HG02588 (cell line): ENCODE measurements around the gene ALDH16A1.

Experiments used
- ATAC-seq: cut with Tn5 transposase; IDR thresholded peaks from one replicate; pipeline ENCODE4 v1.9.1; 2021; ENCODE audit warnings: mild to moderate bottlenecking, moderate library complexity; ENCODE audit not compliant: unreplicated experiment

The ALDH16A1 gene

DNA sequence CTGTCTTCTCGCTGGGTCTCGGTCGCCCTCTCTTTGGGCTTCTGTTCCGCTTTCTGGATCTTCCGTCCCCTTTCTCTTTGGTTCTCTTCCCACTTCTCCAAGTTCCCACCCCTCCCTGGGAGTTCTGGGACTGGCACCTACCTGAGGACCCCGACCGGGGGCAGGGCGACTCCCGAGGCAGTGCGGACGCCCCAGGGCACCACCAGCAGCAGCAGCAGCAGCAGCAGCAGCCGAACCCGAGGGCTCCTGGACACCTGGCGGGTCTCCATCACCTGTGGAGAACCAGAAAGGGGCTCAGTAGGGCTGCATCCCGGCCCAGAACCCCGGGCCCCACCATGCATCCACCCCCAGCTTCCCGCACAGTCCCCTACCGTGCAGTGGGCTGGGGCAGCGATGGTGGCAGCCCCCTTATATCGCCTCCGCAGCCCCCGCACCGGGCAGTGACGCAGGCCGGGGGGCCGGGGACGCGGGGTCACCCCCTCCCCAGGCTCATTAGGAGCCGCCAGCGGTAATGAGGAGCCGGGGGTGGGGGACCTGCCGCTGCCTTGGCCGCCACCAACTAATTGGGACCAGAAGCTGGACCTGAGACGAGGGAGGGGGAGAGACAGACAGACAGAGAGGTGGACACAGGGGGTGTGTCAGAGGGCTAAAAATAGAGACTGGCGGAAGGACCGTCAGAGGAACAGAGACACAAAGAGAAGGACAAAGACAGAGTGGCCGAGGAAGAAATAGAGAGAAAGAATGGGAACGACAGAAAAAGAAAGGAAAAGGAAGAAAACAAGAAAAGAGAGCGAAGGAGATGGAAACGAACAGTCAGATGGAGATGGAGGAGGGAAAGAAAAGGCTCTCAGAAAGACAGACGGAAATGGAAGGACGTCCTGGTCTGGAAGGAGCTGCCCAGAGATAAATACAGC lies 29.7 kb upstream of the ALDH16A1 start, which contains the start of gene PTH2:
Gene PTH2, minus strand, starts transcription at position 371 of the 914 bp plus-strand sequence. Its CDS starts 102 bp downstream, at position 269.
- no peak for ATAC-seq

DNA sequence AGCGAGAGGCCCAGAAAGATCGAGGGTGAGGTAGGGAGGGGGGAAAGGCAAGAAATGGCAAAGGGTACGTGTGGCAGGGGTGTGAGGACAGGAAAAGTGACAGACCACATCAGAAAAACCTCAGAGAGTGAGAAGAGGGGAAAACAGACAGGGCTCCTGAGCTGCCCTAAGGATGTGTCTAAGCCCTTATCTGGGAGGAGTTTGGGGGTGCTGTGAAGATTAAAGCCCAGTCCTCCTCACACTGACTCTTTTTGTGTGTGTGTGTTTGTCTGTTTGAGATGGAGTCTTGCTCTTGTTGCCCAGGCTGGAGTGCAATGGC lies 29.1 kb upstream of the ALDH16A1 start:
- ATAC-seq: no peak

DNA sequence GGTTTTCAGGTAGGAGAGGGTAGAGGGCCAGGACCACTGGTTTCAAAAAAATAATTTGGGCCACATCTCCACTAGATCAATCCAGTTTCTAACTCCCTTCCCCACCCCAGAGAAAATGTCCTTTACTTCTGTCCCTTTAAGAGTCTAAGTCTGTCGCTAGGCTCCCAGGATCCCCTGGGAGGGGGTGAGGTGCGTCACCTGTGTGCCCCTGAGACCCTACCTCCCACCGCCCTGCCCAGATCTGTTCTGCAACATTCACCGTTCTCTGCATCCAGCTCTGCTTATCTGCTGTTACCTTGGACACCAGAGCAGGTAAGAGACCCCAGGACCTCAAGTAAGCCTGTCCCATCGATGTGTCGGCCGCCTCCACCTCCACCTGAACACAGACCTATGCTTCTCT lies 27.8 kb upstream of the ALDH16A1 start, which contains the start of gene GFY:
Gene GFY, plus strand, starts transcription at position 211 of the 400 bp plus-strand sequence. CDS start 1,043 bp downstream, outside the sequence.
- ATAC-seq: no peak

DNA sequence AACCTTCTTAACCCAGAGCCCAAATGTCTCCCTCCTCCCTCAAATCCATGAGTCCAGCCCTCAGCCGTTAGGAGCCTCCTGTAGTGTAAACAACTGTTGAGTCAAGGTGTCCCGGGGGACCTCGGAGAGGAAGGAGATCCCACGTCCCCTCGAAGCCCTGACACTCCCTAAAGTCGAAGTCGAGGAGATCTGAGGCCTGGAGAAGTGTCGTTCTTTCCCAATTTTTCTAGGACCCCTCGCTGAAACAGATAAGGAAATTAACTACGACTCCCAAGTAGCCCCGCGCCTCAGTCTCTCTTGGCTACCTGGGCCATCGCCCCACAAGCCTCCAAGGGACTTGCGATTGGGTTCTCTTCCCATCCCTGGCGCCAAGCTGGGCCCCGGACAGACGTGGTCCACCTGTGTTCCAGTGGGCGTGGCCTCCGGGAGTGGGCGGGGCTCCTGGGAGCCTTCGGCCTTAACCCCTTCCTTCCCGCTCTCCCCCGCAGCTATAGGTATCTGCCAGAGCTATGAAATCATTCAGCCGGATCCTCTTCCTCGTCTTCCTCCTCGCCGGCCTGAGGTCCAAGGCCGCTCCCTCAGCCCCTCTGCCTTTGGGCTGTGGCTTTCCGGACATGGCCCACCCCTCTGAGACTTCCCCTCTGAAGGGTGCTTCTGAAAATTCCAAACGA lies 27.0 kb upstream of the ALDH16A1 start:
- no peak for ATAC-seq

GRCh38 chr19:49427339-49427738 lies 25.7 kb upstream of the ALDH16A1 start:
- no peak for ATAC-seq

DNA sequence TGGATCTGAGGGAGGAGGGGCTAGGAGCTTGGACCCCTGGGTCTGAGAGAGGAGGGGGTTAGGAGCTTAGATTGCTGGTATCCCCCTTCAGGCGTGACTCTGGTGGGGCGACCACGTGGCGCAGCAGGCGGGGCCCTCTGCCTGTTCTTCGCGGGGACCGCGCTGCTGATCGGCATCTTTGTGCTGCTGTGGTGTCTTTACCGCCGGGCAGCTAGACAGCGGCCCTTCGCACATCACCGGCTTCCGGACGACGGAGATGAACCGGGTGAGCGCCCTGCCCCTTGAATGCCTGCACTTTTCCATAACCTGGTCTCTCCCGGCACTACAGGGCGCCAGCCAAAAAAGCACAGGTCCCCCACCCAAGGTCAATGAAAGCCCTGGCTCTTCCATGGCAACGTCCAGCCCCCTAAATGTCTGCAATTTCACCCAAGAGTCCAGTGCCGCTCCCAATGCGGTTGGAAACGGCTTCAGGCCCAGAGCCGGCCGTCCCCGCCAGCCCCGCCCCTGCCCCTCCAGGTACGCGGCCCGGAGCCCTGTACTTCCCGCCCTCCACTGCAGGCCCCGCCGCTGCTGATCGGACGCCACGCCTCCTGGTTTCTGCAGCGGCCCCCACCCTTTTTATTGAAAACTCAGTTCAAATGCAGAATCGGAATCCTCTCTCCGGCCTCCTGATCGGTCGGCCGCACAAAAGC lies 25.0 kb upstream of the ALDH16A1 start:
- no peak for ATAC-seq

DNA sequence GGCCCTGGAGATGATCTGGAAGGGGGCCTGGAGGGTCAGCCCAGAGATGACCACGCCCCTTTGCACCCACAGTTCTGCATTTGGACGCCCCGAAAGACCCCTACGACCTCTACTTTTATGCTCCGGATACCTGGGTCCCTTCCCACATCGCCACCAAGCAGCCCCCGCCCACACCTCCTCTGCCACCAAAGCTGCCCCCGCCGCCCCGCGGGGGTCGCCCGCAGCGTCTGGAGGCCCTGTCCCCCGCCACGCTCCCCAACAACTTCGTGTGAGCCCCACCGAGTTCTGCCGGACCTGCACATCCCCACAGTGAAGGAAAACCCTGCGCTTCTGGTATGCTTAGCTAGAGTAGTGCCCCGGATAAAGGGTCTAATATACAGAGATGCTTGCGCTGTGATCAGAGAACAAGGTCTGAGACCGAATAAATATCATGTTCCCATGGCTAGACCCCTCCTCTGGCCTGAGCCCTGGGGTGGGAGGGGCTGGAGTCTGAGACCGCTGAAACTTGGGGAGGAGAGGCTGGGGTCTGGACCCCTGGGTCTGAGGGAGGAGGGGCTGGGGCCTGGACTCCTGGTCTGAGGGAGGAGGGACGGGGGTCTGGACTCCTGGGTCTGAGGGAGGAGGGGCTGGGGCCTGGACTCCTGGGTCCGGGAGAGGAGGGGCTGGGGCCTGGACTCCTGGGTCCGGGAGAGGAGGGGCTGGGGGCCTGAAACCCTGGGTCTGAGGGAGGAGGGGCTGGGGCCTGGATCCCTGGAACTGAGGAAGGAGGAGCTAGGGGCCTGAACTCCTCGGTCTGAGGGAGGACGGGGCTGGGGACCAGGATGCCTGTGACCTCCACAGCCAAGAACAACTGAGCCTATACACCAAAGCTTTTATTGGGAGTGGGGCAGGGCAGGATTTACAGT lies 24.2 kb upstream of the ALDH16A1 start:
- no peak for ATAC-seq

DNA sequence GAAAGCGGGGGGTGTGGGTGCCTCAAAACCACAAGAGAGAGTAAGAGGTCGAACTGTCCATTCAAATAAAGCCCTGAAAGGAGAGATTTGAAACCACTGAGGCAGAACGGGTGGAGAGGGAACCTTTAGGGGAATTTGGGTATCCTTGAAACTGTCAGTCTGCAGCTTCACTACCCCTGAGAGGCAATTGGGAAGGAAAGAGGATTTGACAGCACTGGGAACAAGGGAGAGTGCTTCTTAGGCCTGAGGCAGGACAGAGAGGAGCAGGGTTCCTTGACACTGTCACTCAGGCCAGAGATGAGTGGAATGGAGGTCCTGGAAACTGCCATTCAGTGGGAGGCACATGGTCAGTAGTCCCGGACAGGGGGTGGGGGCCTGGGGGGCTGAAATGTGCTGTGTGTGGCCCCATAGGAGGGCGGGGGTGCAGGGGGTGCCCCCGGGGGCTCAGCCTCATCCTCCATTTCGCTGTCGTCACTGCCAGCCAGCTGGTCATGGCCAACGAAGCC lies 22.8 kb upstream of the ALDH16A1 start:
- ATAC-seq: no peak

DNA sequence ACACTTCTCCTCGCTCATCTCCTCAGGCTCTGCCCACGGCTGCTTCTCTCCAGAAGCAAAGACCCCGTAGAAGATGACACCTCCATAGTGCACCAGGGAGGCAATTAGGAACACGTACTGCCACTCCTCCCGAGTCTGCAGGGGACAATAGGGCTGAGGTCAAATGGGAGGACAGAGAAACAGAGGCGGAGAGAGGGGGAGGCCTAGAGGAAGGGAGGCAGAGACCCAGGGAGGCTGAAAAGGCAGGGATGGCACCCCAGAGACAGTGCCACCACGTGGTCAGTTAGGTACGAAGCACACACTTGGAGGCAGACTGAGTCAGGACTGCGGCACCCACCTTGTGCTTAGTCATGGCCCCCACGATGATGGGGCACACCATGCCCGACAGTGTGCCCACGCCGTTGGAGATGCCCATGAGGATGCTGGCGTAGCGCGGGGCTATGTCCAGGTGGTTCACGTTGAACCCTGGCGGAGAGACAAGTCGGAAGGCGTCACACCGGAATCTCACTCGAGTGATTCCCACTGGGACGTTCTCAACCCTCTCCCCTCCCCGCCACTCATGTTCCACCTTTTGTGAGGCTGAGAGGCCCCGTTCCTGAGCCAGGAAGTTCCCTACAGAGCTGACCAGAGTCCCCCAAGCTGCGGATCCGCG lies 22.2 kb upstream of the ALDH16A1 start:
- no peak for ATAC-seq

DNA sequence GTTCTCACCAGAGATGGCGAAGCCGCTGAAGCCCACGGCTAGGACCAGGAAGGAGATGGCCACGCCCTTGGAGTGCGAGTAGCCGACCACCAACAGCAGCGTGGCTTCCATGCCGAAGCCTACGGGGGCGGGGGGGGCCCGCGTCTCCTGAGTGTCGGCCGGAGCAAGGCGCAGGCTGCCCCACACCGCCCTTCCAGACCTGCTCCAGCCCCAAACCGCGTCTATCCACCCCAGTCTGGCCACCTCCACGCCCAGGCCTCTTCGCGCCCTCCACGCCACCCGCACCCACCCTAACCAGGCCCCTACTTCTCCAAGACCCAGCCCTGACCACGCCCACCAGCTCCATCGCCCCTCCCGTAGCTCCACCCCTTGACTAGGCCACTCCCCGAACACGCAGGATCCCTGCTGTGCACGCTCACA lies 21.7 kb upstream of the ALDH16A1 start:
- no peak for ATAC-seq

DNA sequence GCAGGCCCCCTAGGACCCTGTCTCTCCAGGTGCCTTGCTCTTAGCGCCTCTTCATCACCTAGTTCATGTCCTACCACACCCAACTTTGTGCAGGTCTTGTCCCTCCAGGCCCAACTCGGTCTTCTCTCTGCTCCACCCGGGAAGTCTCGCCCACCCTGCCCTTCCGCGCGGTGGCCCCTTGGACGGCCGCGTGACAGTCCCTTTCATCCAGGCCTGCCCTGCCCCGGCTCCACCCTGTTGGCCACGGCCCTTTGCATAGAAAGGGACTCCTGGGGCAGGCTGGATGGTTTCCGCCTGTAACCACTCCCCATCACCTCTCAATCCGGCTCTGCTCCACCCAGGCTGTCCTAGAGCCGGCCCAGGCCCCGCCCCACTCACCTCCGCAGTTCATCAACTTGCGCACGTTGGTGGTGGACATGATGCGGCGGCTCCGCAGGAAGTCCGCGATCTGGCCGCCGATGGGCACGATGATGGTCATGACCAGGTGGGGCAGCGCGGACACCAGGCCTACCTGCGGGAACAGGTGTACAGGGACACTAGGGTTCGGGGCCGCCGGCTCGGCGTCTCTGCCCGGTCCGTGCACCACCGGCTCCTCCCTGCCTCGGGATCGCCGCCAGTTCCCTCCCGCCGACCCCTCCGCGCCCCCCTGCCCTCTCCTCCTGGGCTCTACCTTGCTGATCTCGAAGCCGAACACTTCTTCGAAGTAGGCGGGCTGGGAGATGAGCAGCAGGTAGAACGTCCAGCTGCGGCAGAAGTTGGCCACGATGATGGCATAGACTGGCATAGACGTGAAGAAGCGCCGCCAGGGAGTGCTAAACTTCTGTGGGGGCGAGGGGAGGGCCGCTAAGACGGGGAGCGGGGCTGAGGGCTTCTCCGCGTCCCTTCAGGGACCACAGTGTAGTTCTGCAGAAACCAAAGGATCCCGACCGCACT lies 20.6 kb upstream of the ALDH16A1 start:
- ATAC-seq: no peak

- ATAC-seq: no peak
These were observed 19.7 kb upstream of the ALDH16A1 start for GRCh38 chr19:49433240-49433901.

DNA sequence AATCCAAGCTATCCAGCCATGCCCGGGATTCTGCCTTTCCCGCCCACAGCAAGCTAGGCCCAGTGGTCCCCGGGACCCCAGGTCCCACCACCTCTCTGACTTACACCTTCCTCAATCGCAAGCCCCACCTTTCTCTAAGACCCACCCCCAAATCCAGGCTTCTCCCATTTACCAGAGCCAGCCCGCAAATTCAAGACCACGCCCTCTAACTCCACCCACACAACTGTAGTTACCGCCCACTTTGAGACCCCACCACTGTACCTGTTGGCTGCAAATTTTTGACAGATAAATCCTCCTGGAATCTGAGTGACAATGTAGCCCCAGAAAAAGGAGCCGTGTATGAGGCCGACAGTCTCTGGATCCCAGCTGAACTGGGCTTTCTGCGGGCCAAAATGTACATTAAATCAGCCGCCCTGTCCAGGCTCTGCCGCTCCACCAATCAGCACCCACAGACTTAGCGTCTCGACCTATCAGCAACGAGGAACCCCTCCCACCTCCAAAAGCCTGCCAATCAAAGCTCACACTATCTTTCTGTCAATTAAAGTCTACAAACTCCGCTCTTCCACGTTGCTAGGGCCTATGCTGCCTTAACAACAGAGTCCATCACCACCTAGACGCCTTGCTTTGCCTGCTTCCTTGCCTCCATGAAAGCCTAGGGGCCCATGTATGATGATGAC lies 18.0 kb upstream of the ALDH16A1 start:
- no peak for ATAC-seq

GRCh38 chr19:49435670-49436069 lies 17.4 kb upstream of the ALDH16A1 start:
- no peak for ATAC-seq

DNA sequence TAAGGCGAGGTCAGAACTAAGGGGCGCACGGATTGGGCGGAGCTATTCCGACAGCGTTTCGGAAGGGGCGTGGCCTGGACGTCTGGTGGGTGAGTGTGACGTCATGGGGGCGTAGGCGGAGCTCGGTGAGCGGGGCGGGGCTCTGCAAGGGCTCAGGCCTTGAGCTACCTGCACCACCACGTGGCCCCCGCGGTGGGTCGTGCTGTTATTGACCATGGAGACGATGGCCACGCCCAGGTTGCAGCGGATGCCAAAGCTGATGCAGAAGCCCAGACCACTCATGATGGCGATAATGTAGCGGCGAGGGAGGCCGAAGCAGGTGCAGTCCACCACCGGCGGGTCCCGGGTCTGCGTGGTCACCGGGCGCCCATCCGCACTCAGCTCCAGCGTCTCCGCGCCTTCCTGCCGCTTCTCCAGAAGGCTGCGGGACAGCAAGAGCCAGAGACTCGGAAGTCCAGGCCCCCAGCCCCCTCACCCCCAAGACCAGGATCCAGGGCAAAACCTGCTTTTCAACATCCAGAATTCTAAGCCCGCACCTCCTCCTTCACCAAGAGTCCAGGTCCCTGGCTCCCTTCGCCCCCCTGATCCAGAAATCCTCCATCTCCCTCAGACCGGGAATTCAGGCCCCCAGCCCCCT lies 16.5 kb upstream of the ALDH16A1 start:
- ATAC-seq: no peak

GRCh38 chr19:49437231-49437630 lies 15.8 kb upstream of the ALDH16A1 start:
- ATAC-seq: no peak

- no peak for ATAC-seq
These were observed 14.8 kb upstream of the ALDH16A1 start for GRCh38 chr19:49438261-49438660.
